Neural progenitor cell (in vitro differentiated cells): Measurements from ENCODE around the gene OLIG2.

Experiments
- CTCF ChIP-seq: fragments of 200-600 bp; sonication (generic); IDR thresholded peaks from 2 replicates; pipeline ENCODE4 v1.5.1; 2017; ENCODE audit warnings: antibody characterized with exemption, mild to moderate bottlenecking
- EZH2 ChIP-seq: fragments of 200-600 bp; sonication (generic); IDR thresholded peaks from 2 replicates; pipeline ENCODE4 v1.6.1; 2017; ENCODE audit warnings: antibody characterized with exemption, mild to moderate bottlenecking, moderate library complexity
- EZH2phosphoT487 ChIP-seq: fragments of 200-600 bp; sonication (generic); IDR thresholded peaks from 2 replicates; pipeline ENCODE4 v1.6.1; 2017; ENCODE audit warnings: antibody characterized with exemption

GRCh38 chr21:33033961-33034413, 8.3 kb downstream of the OLIG2 start:
- TF ChIP-seq CTCF (no peak), EZH2 (no peak), EZH2phosphoT487 (no peak)
